GM13977 (cell line): ENCODE measurements around the gene NALCN.

Experiments
- DNase-seq: peaks from one replicate; pipeline ENCODE4 v3.0.0; 2012; ENCODE audit warnings: low spot score
- CTCF ChIP-seq: IDR thresholded peaks from 2 replicates; pipeline ENCODE4 v1.5.1; 2012; ENCODE audit warnings: mild to moderate bottlenecking, control low read depth; ENCODE audit not compliant: insufficient read depth; ENCODE audit errors: extremely low read depth, missing control alignments
- in situ Hi-C: fragments of 300-500 bp; cut with MboI; formaldehyde crosslinking; loops from one replicate; pipeline ENCODE4 v1.12.0; 2022; ENCODE audit warnings: low sequenced_read_pairs, low pct_unique_long_range_greater_than_20kb, mixed read lengths, inconsistent platforms; ENCODE audit not compliant: unreplicated experiment

Gene NALCN

GRCh38 chr13:101346942-101347728 lies 69.2 kb downstream of the NALCN start:
- in situ Hi-C loops: no loop called here
- no peak for DNase-seq
- TF ChIP-seq CTCF: no peak

GRCh38 chr13:101346161-101346560 lies 70.1 kb downstream of the NALCN start:
- no peak for DNase-seq
- no peak for TF ChIP-seq CTCF
- in situ Hi-C loops: no loop called here

GRCh38 chr13:101343128-101343787 lies 73.0 kb downstream of the NALCN start:
- in situ Hi-C loops: no loop called here
- TF ChIP-seq CTCF: no peak
- DNase-seq: no peak

- DNase-seq: no peak
- no peak for TF ChIP-seq CTCF
- in situ Hi-C loops: no loop called here
These were observed 74.8 kb downstream of the NALCN start for GRCh38 chr13:101341464-101341863.

GRCh38 chr13:101339202-101339601 lies 77.1 kb downstream of the NALCN start:
- in situ Hi-C loops: no loop called here
- no peak for TF ChIP-seq CTCF
- DNase-seq: no peak

- TF ChIP-seq CTCF: no peak
- in situ Hi-C loops: no loop called here
- DNase-seq: no peak
These were observed 83.7 kb downstream of the NALCN start for GRCh38 chr13:101332583-101332982.
